SK-N-MC (cell line): ENCODE measurements around the gene DHRS13.
"Not testable (repeated sequence)": the region's sequence is repeated elsewhere in the genome, so short reads cannot be mapped to it uniquely, and the experiment has no call there.

Experiments used
- DNase-seq: peaks from one replicate; pipeline ENCODE4 v3.0.0-alpha.2; 2011; ENCODE audit warnings: low read depth, low spot score
- H3K27ac ChIP-seq: fragments of 200-600 bp; sonication (generic); 2 replicates; pipeline ENCODE4 v1.5.1; 2016; ENCODE audit warnings: mixed run types
- H3K36me3 ChIP-seq: fragments of 200-600 bp; sonication (generic); 2 replicates; pipeline ENCODE4 v1.6.1; 2017; ENCODE audit warnings: antibody characterized with exemption, low read length, mixed read lengths; ENCODE audit not compliant: insufficient read depth
- H3K4me3 ChIP-seq: fragments of 200-600 bp; sonication (generic); 2 replicates; pipeline ENCODE4 v1.5.1; 2016
- H3K9ac ChIP-seq: fragments of 200-600 bp; sonication (generic); 2 replicates; pipeline ENCODE4 v1.8.0; 2017; ENCODE audit warnings: mixed run types, mixed read lengths; ENCODE audit not compliant: insufficient read length
- H3K9me3 ChIP-seq: fragments of 200-600 bp; sonication (generic); 2 replicates; pipeline ENCODE4 v1.6.1; 2017; ENCODE audit warnings: low read depth, mild to moderate bottlenecking, antibody characterized with exemption, low read length, moderate library complexity, mixed read lengths
- EZH2 ChIP-seq: fragments of 200-600 bp; sonication (generic); IDR thresholded peaks from one replicate; pipeline ENCODE4 v1.6.1; 2017; ENCODE audit warnings: antibody characterized with exemption
- FOXP2 ChIP-seq: optimal IDR thresholded peaks from 2 replicates; pipeline ENCODE3; 2011; ENCODE audit warnings: mild to moderate bottlenecking, moderate library complexity; ENCODE audit not compliant: insufficient read depth; ENCODE audit errors: extremely low read length, control extremely low read depth
- POLR2AphosphoS5 ChIP-seq: IDR thresholded peaks from 2 replicates; pipeline ENCODE4 v1.6.1; 2012; ENCODE audit warnings: mild to moderate bottlenecking, low read depth, low read length, borderline replicate concordance

Gene DHRS13

DNA sequence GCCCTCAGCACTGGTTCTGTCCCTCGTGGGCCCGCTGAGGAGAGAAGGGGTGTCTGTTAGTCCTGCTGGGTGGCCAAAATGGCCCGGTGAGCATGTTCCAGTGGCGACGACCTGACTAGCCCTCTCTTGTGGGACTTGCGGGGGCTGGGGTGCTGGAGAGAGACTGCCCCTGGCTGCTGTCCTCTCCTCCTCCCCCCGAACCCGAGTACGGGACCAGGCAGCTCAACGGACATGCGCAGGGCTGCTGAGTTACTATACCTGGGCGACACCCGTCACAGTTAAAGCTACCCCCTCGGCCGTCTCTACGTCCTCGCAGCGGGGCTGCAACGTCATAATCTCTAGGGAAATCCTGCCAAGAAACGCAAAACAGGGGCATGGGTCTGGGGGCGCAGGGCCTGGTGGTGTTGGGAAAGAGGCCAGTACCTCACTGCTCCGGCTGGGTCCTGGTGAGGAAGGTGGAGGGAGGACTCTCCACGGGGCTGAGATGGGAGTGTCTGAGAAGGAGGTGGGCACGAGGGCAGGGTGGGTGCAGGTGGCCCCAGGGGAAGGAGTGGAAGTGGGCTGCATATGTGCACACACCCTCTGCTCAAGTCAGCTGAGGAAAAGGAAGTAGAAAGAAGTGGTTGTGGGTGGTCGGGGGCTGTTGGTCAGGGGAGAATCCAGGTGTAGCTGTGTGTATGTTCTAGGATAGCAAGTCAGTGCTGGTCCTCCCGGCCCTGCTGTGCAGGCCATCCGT is 18.7 kb downstream of the DHRS13 start:
- no peak overlapping the region for H3K9ac ChIP-seq
- DNase-seq, result no peak
- H3K36me3 ChIP-seq, result no peaks in the 10 kb centered on the region; the same call in 1 of the 2 replicates
- H3K4me3 ChIP-seq, result no peak overlapping the region
- H3K9me3 ChIP-seq, result no peaks in the 10 kb centered on the region
- H3K27ac ChIP-seq, result no peak overlapping the region
- TF ChIP-seq EZH2 (no peak), FOXP2 (no peak)

DNA sequence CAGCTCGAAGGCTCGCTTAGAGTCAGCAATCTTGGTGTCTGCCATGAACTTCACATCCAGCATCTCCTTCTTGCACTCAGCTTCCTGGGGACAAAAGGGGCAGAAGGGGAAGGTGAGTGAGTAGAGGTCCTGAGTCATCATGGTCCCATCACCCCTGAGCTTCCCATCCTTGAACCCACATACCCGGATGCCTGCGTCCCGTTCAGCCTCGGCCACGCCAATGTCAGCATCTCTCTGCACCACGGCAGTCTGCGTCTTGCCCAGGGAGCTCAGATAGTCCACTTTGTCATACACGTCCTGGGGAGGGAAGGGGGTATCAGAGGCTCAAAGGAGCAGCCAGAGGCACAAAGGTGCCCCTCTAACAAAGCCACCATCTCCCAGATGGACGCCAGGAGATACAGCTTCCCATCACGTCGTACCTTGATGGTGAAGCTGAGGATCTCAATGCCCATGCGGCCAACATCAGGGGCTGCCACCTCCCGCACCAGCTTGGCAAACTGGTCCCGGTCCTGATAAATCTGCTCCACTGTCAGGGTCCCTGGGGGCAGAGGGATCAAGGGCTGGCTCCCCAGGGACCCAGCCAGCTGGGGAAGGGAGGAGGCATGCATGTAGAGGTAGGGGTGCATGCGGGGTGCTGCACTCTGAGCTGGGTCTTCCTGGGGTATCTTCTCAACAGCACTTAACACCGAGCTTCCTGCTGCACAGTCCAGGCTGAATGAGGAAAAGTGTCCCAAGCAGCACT is 20.6 kb downstream of the DHRS13 start:
- Histone ChIP-seq H3K9ac (no peak overlapping the region), H3K36me3 (no peaks in the 10 kb centered on the region; the same call in 1 of the 2 replicates)
- no peak for TF ChIP-seq POLR2AphosphoS5
- no peak for TF ChIP-seq EZH2
- TF ChIP-seq FOXP2, result no peak

DNA sequence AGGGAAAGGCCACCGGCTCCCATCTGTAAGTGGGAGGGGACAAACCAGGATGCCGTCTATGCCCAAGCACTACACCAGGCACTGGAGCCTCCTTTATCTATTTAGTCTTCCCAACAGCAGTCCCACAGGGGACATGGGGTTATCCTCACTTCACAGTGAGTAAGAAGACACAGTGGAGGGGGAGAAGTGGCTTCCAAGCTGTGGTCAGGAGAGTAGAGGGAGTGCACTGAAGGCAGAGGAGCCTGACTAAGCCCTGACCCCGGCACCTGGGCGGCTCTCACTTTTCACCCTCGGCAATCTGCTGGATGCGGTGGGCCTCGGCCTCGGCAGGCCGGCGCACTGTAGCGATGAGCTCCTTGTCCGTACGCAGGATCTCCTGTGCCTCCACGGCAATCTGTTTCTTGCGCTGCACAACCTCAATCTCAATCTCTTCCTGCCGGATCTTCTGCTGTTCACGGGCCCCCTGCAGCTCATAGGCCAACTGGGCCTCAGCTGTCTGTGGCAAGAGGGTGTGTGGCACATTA is 21.3 kb downstream of the DHRS13 start:
- H3K9ac ChIP-seq, result no peak overlapping the region
- H3K36me3 ChIP-seq, result no peaks in the 10 kb centered on the region; the same call in 1 of the 2 replicates
- DNase-seq, result no peak
- H3K4me3 ChIP-seq, result no peak overlapping the region
- H3K27ac ChIP-seq, result no peak overlapping the region
- H3K9me3 ChIP-seq, result no peaks in the 10 kb centered on the region
- TF ChIP-seq POLR2AphosphoS5 (no peak), EZH2 (no peak), FOXP2 (no peak)

More for the DNA sequence above, 20.6 kb downstream of the DHRS13 start:
- Histone ChIP-seq H3K9me3 (no peaks in the 10 kb centered on the region), H3K27ac (no peak overlapping the region), H3K4me3 (no peak overlapping the region)
- no peak for DNase-seq

DNA sequence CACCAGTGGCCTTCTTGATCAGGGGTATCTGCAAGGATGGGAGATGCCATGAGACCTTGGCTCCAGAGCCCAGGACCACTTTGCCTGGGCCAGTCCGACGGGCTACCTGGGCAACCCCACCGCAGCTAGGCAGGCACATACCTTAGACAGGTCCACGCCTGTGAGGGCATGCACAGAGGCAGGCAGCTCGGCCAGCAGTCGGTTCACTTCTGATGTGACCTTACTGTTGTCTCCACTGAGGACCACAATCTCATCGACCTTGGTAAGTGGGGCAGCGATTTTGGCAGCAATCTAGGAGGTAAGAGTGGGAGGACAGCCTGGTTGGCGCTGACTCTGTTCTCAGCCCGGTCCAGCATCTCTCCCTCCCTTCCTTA is 22.3 kb downstream of the DHRS13 start:
- DNase-seq, result no peak
- Histone ChIP-seq H3K4me3 (no peak overlapping the region), H3K36me3 (no peaks in the 10 kb centered on the region; the same call in 1 of the 2 replicates), H3K9ac (no peak overlapping the region), H3K9me3 (no peaks in the 10 kb centered on the region), H3K27ac (no peak overlapping the region)
- no peak for TF ChIP-seq FOXP2
- TF ChIP-seq EZH2, result no peak
- TF ChIP-seq POLR2AphosphoS5, result no peak

DNA sequence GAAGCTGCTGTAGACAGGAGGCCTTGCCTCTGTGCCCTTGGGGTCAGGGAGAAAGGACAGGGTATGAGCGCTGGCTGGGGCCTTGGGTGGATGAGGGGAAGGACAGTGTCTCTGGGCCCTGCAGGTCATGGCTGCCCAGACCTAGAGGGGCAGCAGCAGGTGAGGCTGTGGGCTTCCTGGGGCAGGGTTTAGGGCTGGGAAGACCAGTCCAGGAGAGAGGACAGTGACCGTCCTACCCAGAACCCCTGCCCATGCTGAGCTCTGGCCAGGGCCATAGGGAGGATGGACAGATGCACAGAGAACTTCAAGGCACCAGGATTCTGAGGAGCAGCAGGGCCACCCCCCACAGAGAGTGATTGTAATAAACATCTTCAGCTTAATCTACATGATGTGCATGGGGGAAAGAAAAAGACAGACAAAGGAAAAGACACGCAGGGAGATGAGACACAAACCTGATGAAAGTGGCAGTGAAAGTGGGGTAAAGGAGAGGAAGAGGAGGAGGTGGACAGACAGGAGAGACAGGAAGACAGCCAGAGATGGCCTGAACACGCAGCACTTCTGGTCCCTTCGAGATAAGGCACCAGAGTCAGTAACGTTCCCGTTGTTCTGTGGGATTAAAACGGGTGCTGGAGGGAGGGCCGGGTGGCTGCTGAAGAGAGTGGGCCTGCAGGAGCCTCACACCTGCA is 22.9 kb downstream of the DHRS13 start:
- DNase-seq, result no peak
- Histone ChIP-seq H3K9ac (no peak overlapping the region), H3K9me3 (no peaks in the 10 kb centered on the region), H3K36me3 (no peaks in the 10 kb centered on the region; the same call in 1 of the 2 replicates), H3K4me3 (no peak overlapping the region), H3K27ac (no peak overlapping the region)
- no peak for TF ChIP-seq POLR2AphosphoS5
- no peak for TF ChIP-seq FOXP2
- TF ChIP-seq EZH2, result no peak

DNA sequence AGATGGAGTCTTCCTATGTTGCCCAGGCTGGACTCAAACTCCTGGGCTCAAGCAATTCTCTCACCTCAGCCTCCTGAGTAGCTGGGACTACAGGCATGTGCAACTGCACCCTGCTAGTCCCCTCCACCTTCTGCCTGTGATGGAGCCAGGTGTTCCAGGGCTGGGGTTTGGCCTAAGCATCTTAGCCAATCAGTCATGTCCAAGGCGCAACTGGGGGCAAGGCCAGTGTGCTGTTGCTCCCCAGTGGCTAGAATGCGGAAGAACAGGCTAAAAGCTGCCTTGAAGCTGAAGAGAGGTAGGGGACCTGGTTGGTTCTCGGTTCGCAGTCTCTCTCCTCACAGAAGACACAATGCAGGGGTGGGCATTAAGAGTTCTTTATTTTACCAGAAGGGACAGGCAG is 23.9 kb downstream of the DHRS13 start:
- TF ChIP-seq EZH2, result no peak
- no peak for TF ChIP-seq POLR2AphosphoS5
- TF ChIP-seq FOXP2, result no peak
- DNase-seq, result no peak
- H3K36me3 ChIP-seq, result no peaks in the 10 kb centered on the region; the same call in 1 of the 2 replicates
- no peak overlapping the region for H3K27ac ChIP-seq
- H3K4me3 ChIP-seq, result no peak overlapping the region
- no peak overlapping the region for H3K9ac ChIP-seq
- no peaks in the 10 kb centered on the region for H3K9me3 ChIP-seq

DNA sequence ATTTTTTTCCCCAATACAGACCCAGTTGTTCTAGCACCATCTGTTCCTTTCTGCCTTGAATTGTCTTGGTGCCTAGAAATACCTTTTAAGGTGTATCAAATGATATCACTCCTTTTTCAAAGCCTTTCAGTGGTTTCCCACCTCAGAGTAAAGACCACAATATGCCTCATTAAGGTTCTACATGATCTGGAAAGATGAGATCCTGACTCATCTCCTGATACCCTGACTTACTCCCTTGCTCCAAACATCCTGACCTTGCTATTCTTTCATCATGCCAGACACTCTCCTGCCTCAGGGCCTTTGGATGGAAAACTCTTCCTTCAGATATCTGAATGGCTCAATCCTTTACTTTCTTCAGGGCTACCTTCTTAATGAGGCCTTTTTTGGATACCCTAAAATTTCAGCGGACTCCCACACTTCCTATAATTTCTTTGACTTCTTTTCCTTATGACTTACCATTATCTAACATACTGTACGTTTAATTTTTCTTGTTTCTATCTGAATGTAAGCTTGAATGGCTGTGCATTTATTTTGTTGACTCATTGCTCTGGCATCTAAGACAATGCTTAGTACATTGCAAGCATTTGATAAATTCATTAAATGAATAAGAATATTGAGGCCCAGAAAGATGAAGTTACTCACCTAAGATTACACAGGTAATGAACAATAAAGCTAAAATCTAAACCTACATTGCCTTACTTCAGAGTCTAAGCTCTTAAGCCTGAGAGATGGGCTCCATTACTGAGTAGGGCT is 24.5 kb downstream of the DHRS13 start:
- Histone ChIP-seq H3K4me3 (no peak overlapping the region), H3K9ac (no peak overlapping the region), H3K36me3 (no peaks in the 10 kb centered on the region; the same call in 1 of the 2 replicates), H3K9me3 (no peaks in the 10 kb centered on the region), H3K27ac (no peak overlapping the region)
- DNase-seq, result no peak
- TF ChIP-seq EZH2 (no peak), FOXP2 (no peak), POLR2AphosphoS5 (no peak)

DNA sequence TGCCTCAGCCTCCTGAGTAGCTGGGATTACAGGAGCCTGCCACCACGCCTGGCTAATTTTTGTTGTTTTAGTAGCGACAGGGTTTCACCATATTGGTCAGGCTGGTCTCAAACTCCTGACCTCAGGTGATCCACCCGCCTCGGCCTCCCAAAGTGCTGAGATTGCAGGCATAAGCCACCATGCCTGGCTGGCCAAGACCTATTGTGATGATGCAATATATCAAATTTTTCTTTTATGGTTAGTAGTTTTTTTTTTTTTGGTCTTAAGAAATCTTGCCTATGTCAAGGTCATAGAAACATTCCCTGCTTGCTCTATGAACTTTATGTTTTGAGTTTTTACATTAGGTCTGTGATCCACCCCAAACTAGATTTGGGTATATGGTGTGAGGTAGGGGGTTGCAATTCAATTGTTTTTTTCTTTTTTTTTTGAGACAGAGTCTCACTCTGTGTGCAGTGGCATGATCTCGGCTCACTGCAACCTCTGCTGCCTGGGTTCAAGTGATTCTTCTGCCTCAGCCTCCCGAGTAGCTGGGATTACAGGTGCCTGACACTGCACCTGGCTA is 25.6 kb downstream of the DHRS13 start:
- H3K9me3 ChIP-seq, H3K4me3 ChIP-seq, H3K36me3 ChIP-seq, H3K27ac ChIP-seq, DNase-seq, H3K9ac ChIP-seq: not testable (repeated sequence)
